ENCODE results near the gene FCRL5.

DNA sequence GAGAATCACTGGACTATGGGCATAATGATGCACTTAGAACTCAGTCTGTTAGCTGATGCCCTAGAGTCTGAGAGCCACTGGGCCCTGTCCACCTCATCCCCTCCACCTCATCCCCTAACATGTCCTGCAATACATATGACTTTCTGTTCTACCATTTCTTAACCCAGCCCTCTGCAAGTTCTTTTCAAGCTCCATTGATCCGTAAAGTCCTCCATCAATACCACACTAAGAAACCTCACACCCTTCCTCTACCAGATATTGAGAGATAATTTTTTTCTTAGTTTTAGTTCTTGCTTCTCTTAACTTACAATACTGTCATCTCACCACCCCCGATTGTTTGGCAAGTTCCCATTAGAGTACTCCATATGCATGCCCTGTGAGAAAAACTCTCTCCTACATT is 23.4 kb upstream of the FCRL5 start:
- no peak for TF ChIP-seq POLR2A (IDR thresholded peaks at IDR 0.05; ENCODE audit: low read length)
- no peak for TF ChIP-seq GATA1 (IDR thresholded peaks at IDR 0.05; ENCODE audit: low read depth, low read length)
